HG03354 (cell line): ENCODE measurements around the gene OSCP1.

Experiments
- ATAC-seq: cut with Tn5 transposase; IDR thresholded peaks from one replicate; pipeline ENCODE4 v1.9.1; 2021; ENCODE audit warnings: mild to moderate bottlenecking; ENCODE audit not compliant: unreplicated experiment, poor library complexity, severe bottlenecking

OSCP1 gene

DNA sequence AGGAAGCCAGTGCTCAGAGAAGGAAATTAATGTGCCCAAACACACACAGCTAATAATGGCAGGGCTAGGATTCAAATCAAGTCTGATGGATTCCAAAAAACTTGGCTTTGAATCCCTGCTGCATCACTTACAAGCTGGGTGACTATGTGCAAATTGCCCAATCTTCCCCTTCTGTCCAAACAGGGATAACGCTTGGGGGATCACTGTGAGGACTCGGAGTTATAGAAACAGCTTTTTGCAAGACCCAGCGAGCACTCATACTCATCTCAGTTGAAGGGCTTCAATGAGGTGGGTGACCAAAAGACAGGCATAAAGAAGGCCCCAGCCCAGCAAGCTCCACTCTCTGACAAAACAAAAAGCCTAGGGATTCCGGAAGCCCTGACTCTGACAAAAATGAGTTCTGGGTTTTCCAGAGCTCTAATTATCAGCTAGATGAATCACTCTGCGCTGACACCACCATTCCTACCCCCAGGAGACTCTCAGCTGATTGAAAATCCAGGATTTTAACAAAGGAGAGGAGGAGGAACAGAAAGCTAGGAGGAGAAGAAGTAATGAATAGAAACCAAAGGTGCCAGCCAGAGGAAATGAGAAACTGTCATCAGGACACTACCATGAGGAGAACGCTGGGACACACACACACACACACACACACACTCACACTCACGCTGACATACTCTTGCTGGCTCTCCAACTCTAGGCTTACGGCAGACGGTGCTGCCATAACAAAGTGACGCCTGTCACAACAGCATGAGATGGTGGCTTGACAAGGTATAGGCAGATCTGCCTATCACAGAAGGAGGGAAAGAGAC, 62.9 kb downstream of the OSCP1 start:
- no peak for ATAC-seq

DNA sequence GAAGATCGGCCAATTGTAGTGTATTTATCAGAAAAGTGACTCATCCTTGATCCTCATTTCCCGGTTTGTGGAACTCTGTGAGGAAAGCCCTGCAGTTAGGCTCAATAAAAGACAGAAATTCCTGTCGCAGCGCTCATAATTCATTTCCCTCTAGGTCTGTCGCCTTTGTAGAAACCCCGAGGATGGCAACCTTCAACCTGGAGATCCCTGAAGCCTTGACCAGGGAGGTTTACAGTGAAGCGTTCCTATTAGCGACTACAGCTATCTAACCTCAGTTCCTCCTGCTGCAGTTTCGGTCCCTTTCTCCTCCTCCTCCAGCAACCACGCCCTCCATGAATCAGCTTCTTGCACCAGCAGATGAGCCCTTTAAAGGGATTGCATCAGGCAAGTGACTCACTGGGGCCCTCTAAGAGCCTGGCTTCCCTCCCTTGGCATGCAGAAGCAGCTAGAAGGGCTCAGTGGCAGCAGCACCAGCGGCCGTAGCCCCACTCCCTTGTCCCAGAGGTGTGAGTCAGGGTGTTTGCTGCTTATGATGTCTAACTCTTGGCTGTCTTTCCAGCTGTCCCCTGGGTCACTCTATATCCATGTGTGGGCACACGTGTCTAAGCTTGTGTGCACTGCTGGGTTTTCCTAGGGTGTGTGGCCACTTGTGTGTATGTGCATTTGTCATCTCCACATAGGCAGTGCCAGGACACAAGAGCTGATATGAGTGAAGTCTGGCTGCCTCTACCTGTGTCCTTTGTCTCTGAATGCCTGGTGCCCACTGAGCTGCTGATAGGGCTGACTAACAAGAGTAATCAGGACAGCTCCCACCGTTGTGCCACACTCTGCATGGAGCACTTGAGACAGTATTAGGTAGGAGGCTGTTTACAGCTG, 63.7 kb downstream of the OSCP1 start:
- ATAC-seq: peak; percentile 49

DNA sequence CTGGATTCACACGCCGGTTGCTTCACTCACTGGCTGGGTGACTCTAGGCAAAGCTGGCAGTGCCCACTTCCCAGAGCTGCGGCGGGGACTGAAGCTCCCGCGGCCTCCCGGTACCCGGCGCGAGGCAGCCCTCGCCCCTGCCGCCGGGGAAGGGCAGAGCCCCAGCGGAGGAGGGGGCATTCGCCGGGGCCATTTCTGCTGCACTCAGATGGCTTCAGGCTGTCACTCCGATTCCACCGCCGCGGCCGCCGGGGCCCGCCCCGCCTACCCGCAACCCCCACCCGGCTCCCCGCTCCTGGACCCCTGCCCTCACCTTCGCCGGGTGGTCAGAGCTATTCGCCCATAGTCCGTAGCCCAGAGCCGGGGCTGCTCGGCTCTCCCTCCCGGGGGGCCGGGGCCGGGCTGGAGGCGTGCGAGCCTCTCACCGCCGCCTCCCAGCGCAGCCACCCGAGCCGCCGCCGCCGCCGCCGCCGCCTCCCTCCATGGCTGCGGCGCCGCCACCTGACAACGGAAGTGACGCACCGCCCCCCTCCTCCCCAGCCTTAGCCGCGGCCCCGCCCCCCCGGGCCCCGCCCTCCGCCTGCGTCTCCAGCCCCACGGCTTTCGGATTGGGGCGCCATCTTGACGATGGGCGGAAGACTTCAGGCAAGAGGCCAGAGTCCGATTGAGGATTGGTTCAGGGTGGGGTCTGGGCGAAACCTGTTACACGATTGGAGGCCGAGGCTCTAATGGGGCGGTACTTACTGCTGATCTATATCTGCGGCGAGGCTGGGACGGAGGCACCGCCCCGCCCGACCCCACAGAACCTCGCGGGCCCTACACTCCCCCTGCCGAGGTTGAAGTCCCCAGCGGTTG, 64.6 kb downstream of the OSCP1 start, which contains the start of gene STK40:
STK40 (minus strand) TSS at position 515 of the 855 bp plus-strand sequence. CDS start 24,592 bp downstream, outside the sequence.
- peak; percentile 88 for ATAC-seq

DNA sequence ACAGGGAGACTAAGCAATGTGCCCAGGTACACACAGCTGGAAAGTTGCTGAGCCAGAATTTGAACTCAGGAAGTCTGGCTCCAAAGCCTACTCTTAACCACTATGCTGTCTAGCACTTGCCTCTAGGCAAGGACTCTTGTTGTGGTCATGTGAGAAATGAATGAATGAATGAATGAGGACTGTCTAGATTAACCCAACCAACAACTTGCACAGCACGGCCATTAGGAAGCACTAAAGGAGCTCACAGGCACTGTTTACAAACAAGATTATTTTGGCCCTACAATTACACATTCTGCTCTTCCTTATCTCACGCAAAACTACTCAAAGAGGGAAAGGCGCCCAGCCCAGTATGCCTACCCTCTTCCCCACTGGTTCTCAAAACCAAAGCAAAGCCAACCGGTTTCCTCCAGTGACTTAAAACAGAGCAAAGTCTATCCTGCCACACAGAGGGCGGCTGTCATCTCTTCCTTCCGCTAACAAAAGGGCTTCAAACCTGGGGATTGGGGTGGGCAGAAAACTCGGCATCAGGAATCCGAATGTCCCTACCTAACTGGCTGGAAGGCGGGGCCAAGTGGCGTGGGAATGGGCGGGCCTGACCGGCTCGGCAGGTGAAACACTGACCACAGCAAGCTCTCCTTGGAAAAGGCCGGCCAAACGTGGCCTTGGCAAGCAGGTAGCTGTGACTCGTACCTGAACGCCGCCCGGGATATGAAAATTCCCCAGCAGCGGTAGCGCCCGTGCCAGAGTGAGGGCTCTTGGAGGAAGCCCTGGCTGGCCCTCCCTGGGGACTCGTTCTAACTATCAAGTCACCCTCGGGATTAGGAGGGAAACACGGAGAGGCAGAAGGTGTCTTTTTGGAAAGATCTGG, 65.5 kb downstream of the OSCP1 start:
- no peak for ATAC-seq

DNA sequence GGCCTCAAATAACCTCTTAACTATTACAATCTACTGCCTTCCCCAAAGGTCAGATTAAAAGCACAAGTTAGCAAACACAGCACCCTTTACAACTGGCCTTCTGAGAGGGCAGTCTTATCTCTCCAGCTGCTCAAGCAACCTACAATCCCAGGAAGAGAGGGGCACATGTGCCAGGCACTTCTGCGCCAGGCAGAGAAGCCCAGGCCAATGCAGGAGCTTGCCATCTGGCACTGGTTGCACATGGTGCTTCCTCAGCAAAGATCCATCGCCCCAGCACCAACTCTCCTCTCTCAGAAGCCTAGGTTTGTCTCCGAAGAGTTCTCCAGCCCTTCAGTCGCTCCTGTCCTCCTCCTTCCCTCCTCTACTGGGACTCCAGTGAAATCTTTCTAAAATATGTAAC, 67.0 kb downstream of the OSCP1 start:
- ATAC-seq: no peak

DNA sequence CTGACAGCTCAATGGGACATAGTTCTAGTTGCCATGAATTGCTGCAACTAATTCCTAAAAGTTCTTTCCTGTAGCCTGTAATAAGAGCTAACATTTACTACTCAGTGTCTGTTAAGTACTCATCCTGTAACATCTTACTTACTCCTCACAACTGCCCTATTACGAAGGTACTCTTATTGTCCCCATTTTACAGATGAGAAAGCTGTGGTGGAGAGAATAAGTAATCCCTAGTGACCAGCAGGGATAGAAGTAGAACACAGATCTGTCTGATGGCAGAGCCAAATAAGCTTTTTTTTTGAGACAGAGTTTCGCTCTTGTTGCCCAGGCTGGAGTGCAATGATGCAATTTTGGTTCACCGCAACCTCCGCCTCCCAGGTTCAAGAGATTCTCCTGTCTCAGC, 67.6 kb downstream of the OSCP1 start:
- no peak for ATAC-seq

DNA sequence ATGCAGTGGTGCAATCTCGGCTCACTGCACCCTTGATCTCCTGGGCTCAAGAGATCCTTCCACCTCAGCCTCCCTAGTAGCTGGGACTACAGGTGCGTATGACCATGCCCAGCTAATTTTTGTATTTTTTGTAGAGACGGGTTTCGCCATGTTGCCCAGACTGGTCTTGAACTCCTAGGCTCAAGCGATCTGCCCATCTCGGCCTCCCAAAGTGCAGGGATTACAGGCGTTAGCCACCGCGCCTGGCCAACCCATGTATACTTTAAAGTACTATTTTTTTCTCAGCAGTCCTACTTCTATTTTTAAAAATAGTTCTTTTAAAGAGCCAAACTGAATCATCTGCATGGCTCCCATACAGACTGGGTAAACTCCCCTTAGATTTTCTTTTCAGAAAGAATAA, 68.0 kb downstream of the OSCP1 start:
- ATAC-seq: no peak

DNA sequence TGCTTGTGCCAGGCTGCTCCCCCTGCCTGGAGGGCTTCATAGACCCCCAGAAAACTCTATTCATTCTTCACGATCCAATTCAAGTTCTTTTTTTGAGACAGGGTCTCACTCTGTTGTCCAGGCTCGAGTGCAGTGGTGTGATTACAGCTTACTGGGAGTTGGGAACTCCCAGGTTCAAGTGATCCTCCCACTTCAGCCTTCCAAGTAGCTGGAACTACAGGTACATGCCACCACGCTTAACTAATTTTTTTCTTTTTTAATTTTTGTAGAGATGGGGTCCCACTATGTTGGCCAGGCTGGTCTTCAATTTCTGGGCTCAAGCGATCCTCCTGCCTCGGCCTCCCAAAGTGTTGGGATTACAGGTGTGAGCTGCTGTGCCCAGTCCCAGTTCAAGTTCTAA, 68.8 kb downstream of the OSCP1 start:
- no peak for ATAC-seq

DNA sequence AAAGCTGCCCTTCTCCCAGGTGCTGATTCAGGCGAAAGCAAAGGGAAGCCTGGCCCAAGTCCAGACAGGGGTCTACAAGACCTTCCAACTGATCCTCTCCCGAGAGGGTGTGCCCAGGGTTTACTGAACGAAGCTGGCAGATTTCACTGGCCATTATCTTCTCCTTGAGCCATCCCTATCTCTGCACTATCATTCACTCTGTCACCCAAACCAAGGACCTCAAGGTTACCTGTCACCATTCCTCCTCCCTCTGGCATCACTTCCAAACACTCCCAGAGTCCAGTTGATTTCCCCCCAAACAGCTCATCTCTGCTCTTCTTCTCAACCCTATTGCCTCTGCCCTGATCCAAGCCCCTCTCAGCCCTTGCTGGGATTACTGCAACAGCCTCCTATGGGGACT, 69.5 kb downstream of the OSCP1 start:
- ATAC-seq: no peak

DNA sequence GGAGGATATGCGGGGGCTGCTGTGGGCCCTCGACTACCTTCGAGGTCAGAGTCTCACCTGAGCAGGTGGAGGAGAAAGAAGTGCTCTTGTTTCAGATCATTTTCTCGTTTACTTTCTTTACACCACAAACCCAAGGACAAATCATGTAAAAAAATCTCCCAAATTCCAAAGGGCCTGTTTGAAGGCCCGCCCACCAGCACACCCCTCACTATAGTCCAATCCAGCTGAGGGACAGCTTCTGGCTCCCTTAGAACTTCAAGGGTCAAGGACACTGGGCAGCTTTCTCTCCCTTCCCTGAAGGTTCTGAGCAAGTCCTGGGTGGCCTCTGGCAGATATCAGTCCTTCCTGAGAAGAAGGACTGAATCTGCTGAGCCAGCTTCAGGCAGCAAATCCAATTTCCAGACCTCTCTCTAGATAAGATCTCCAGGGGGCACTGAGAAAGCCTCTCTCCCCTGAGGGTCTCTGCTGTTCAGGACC, 70.1 kb downstream of the OSCP1 start:
- no peak for ATAC-seq

DNA sequence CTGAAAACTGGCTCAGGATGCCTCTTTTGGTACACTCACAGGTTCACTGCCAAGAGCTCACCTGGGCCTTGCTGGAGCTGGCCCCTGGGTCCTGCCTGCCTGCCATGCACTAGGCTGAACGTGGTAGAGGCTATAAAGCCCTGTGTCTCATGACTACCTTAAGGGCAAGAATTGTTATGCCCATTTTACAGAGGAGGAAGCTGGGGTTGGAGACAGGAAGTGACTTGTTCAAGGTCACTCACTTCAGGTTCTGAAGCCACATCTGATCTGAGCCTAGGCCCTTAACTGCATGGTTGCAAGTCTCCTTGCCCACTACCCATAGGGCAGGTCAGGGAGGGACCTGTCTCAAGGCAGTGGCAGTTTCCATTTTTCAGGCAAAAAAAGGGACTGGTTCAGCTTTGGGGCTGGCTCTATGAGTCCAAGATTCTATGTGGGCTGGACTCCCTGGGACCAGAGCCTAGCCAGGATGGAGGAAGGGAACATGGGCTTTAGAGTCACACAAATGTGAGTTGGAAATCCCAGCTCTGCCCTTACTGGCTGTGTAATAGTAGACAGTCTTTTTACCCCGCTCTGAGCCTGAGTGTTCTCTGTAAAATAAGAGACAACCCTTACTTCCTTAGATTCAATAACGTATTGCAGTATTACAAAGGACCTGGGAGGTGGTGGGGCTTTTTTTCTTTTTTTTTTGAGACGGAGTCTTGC, 72.3 kb downstream of the OSCP1 start:
- ATAC-seq: no peak

DNA sequence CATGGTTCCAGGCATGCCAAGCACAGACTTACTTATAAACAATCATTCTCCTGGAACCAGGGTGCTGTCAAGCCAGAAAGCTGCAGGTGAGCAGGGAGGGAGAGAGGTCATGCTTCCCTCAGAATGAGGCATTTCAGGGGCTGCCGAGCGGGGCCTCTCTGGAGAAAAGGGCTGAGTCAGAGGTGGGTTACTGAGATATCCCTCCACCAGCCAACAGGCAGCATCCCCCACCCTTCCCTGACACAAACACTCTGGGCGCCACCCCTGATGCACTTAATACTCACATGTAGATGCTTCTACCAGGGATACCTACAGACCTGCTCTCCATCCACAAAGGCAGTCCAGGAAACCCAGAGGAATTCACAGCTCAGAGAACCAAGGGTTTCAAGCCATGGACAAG, 77.6 kb downstream of the OSCP1 start:
- no peak for ATAC-seq

DNA sequence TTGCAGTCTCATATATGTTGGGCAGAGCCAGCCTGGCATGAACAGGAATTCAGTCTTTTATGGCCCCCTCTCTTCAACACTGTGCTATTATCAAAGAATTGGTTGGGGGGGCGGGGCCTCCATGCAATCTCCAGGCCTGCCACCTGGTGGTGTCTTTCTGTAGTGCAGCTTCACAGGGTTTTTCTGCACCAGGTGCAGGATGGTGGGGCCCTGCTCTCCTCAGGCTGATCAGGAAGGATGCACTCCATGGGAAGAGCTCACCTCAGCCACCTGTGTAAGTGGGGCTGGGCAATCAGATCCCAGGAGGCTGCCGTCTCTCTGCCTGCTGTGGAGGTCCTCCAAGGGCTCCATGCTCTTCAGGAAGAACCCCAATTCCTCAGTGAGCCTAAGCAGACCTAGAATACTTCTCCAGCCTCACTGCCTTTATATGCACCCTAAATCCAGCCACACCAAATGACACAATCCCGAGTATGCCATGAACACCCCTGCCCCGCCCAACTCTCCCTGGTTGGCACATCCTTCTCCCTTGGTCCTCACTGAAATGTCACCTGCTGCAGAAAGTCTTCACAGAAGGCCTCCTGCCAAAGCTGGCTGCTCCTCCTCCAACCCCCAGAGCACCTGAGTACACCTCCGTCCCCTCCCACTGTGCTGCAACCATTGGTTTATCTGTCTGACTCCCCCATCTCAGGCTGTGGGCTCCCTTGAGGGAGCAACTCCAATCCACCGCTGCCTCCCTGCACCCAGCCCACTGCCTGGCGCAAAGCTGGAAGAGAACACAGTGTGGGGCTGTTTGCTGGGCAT, 81.0 kb downstream of the OSCP1 start:
- ATAC-seq: peak; percentile 55
